ENCODE data around the gene DST. TPM values are rescaled to one million over a fixed set of nuclear protein-coding genes. Genes with fewer than 3 reads are reported as not detected.
"Not testable (repeated sequence)": the region's sequence is repeated elsewhere in the genome, so short reads cannot be mapped to it uniquely, and the experiment has no call there.

DST gene
- total RNA-seq, 2 experiments from 2014 or later = 1.3 to 1.7 TPM

- H3K4me3 Mint-ChIP-seq = no peak overlapping the region
- POLR2A ChIA-PET = no interaction called here
- no peak for ATAC-seq
These were observed 137.0 kb downstream of the DST start for GRCh38 chr6:56505512-56506260.

GRCh38 chr6:56501993-56502392 is 140.7 kb downstream of the DST start:
- CTCF ChIA-PET = no interaction called here
- TF ChIP-seq CTCF (IDR thresholded peaks at IDR 0.05) = no peak
- DNase-seq = no peak
- Mint-ChIP-seq H3K36me3 (ENCODE audit: low read depth) (no peaks in the 10 kb centered on the region), H3K27ac (no peak overlapping the region), H3K4me3 (no peak overlapping the region), H3K4me1 (ENCODE audit: low read depth) (no peaks in the 10 kb centered on the region), H3K27me3 (no peaks in the 10 kb centered on the region), H3K9me3 (no peaks in the 10 kb centered on the region)
- POLR2A ChIA-PET = no interaction called here
- intact Hi-C loops (cut with micrococcal nuclease) = no loop called here
- ATAC-seq = no peak

More at GRCh38 chr6:56505512-56506260, 137.0 kb downstream of the DST start:
- H3K9me3 Mint-ChIP-seq = no peaks in the 10 kb centered on the region
- no peak for TF ChIP-seq CTCF (IDR thresholded peaks at IDR 0.05)
- H3K27ac Mint-ChIP-seq = no peak overlapping the region
- H3K36me3 Mint-ChIP-seq (ENCODE audit: low read depth) = no peaks in the 10 kb centered on the region
- DNase-seq = no peak
- intact Hi-C loops (cut with micrococcal nuclease) = no loop called here
- H3K4me1 Mint-ChIP-seq (ENCODE audit: low read depth) = no peaks in the 10 kb centered on the region
- CTCF ChIA-PET = no interaction called here
- H3K27me3 Mint-ChIP-seq = no peaks in the 10 kb centered on the region

GRCh38 chr6:56499095-56499494 is 143.6 kb downstream of the DST start:
- H3K4me1 Mint-ChIP-seq (ENCODE audit: low read depth) = no peaks in the 10 kb centered on the region
- no peak overlapping the region for H3K4me3 Mint-ChIP-seq
- ATAC-seq = no peak
- ChIA-PET POLR2A (no interaction called here), CTCF (interaction anchor here (1.5 kb wide), 1 partner anchor 72 kb away, joined by 6 read pairs; no protein-coding TSS in a partner anchor)
- intact Hi-C loops (cut with micrococcal nuclease) = no loop called here
- TF ChIP-seq CTCF (IDR thresholded peaks at IDR 0.05) = no peak
- no peaks in the 10 kb centered on the region for H3K27me3 Mint-ChIP-seq
- no peak overlapping the region for H3K27ac Mint-ChIP-seq
- no peaks in the 10 kb centered on the region for H3K36me3 Mint-ChIP-seq (ENCODE audit: low read depth)
- no peak for DNase-seq
- no peaks in the 10 kb centered on the region for H3K9me3 Mint-ChIP-seq

- ChIA-PET POLR2A (no interaction called here), CTCF (no interaction called here)
- intact Hi-C loops (cut with micrococcal nuclease) = no loop called here
- H3K4me3 Mint-ChIP-seq = no peak overlapping the region
- ATAC-seq (no peak), DNase-seq (no peak)
- no peaks in the 10 kb centered on the region for H3K9me3 Mint-ChIP-seq
- H3K4me1 Mint-ChIP-seq (ENCODE audit: low read depth) = no peaks in the 10 kb centered on the region
- no peak for TF ChIP-seq CTCF (IDR thresholded peaks at IDR 0.05)
- H3K27ac Mint-ChIP-seq = no peak overlapping the region
- H3K27me3 Mint-ChIP-seq = no peaks in the 10 kb centered on the region
- H3K36me3 Mint-ChIP-seq (ENCODE audit: low read depth) = no peaks in the 10 kb centered on the region
These were observed 145.0 kb downstream of the DST start for GRCh38 chr6:56497691-56498090.

GRCh38 chr6:56497240-56497639 is 145.4 kb downstream of the DST start:
- no peaks in the 10 kb centered on the region for H3K27me3 Mint-ChIP-seq
- no peak overlapping the region for H3K4me3 Mint-ChIP-seq
- no peak overlapping the region for H3K27ac Mint-ChIP-seq
- ATAC-seq (no peak), DNase-seq (no peak)
- H3K9me3 Mint-ChIP-seq = no peaks in the 10 kb centered on the region
- no peak for TF ChIP-seq CTCF (IDR thresholded peaks at IDR 0.05)
- CTCF ChIA-PET = no interaction called here
- intact Hi-C loops (cut with micrococcal nuclease) = no loop called here
- H3K4me1 Mint-ChIP-seq (ENCODE audit: low read depth) = no peaks in the 10 kb centered on the region
- POLR2A ChIA-PET = no interaction called here
- H3K36me3 Mint-ChIP-seq (ENCODE audit: low read depth) = no peaks in the 10 kb centered on the region

- POLR2A ChIA-PET; intact Hi-C loops (cut with micrococcal nuclease); CTCF ChIA-PET; H3K4me1 Mint-ChIP-seq (ENCODE audit: low read depth); H3K27ac Mint-ChIP-seq; H3K27me3 Mint-ChIP-seq; H3K9me3 Mint-ChIP-seq; H3K36me3 Mint-ChIP-seq (ENCODE audit: low read depth); DNase-seq; ATAC-seq; H3K4me3 Mint-ChIP-seq: not testable (repeated sequence)
These were observed 146.0 kb downstream of the DST start for GRCh38 chr6:56496650-56497049.
